GM21723 (cell line): ENCODE measurements around the gene GBGT1.

Experiments used
- ATAC-seq: cut with Tn5 transposase; IDR thresholded peaks from one replicate; pipeline ENCODE4 v1.9.1; 2021; ENCODE audit warnings: mild to moderate bottlenecking, moderate library complexity; ENCODE audit not compliant: unreplicated experiment

Gene GBGT1

GRCh38 chr9:133104718-133105460 lies 58.8 kb downstream of the GBGT1 start:
- no peak for ATAC-seq

GRCh38 chr9:133103987-133104505 lies 59.7 kb downstream of the GBGT1 start:
- no peak for ATAC-seq

GRCh38 chr9:133103183-133103986 lies 60.3 kb downstream of the GBGT1 start:
- peak; percentile 51 for ATAC-seq
